ENCODE results near the gene MYH14. TPM values are rescaled to one million over a fixed set of nuclear protein-coding genes. Genes with fewer than 3 reads are reported as not detected.

The MYH14 gene
- total and polyA plus RNA-seq, 2 of the 13 experiments (the other 11 are each of a cell fraction or from before 2014, with no cell fraction given): 5.5 to 5.8 TPM

- no peak for TF ChIP-seq REL (CRISPR knock-in tag; conservative IDR thresholded peaks at IDR 0.05)
- TF ChIP-seq ZNF3 (CRISPR knock-in tag; IDR thresholded peaks at IDR 0.05): no peak
- no peak for TF ChIP-seq NCOR1 (IDR thresholded peaks at IDR 0.05; ENCODE audit: borderline replicate concordance, low read length)
- no peak for TF ChIP-seq PITX1 (CRISPR knock-in tag; IDR thresholded peaks at IDR 0.05)
- TF ChIP-seq TEF (CRISPR knock-in tag; IDR thresholded peaks at IDR 0.05): no peak
- no peak for TF ChIP-seq CREB1 (IDR thresholded peaks at IDR 0.05)
- no peak for TF ChIP-seq CREB1 (CRISPR knock-in tag; IDR thresholded peaks at IDR 0.05)
- no peak for TF ChIP-seq CTCF (CRISPR knock-in tag; IDR thresholded peaks at IDR 0.05)
- TF ChIP-seq RXRB (CRISPR knock-in tag; IDR thresholded peaks at IDR 0.05; ENCODE audit: borderline replicate concordance): no peak
- ATAC-seq: no peak
- Histone ChIP-seq H3K27ac (ENCODE audit: extremely low read length, insufficient read depth, low read length) (no peak overlapping the region), H3K9me3 (ENCODE audit: low read length) (no peaks in the 10 kb centered on the region), H3K4me2 (ENCODE audit: low read depth, low read length) (no peak overlapping the region), H3K4me3 (replicated peaks in 1 of 3; ENCODE audit: insufficient read depth in 1 of 3, low read depth in 2 of 3, low read length in 3 of 3) (no peak overlapping the region), H2AFZ (ENCODE audit: low read length) (no peak overlapping the region), H3K4me1 (ENCODE audit: insufficient read depth, low read length) (peaks cover 5% of the 10 kb centered on the region), H3K9ac (ENCODE audit: insufficient read depth, low read depth, low read length) (no peak overlapping the region), H3K36me3 (replicated peaks in 1 of 2; ENCODE audit: control insufficient read depth in 1 of 2, insufficient read depth in 2 of 2, low read length in 2 of 2) (peaks cover 0 to under 1% of the 10 kb centered on the region in 2 experiments; a peak in 3 of 5 replicates), H3K27me3 (ENCODE audit: control insufficient read depth in 1 of 2, insufficient read depth in 2 of 2, low read length in 2 of 2) (no peaks in the 10 kb centered on the region), H4K20me1 (ENCODE audit: insufficient read depth, low read length) (no peaks in the 10 kb centered on the region), H3K79me2 (ENCODE audit: insufficient read depth, low read length) (no peaks in the 10 kb centered on the region)
- POLR2A ChIA-PET: no interaction called here
- CTCF ChIA-PET (ENCODE audit: low intra/inter-chr PET ratio, low total read pairs): no interaction called here
- FAIRE-seq: no peak
- in situ Hi-C loops (cut with HindIII; ENCODE audit: extremely low pct_ligation_motif_present, low pct_unique_long_range_greater_than_20kb) (no loop called here), intact Hi-C loops (cut with micrococcal nuclease; ENCODE audit: unreplicated experiment) (no loop called here)
- DNase-seq (ENCODE audit: low spot score): no peak
- BruUV-seq (replicated peaks): no TSS peak
- WGBS (ENCODE audit: low lambda C conversion rate): 95% methylated on average over 8 of the region's 8 CpGs
These were observed 115.0 kb downstream of the MYH14 start for GRCh38 chr19:50318438-50318837.
